ENCODE results near the gene C1S.
"Not testable (repeated sequence)": the region's sequence is repeated elsewhere in the genome, so short reads cannot be mapped to it uniquely, and the experiment has no call there.

Gene C1S

GRCh38 chr12:7047306-7047705 is 13.2 kb upstream of the C1S start:
- DNase-seq = no peak

- DNase-seq = not testable (repeated sequence)
These were observed 11.0 kb upstream of the C1S start for GRCh38 chr12:7049445-7049951.

- DNase-seq = not testable (repeated sequence)
These were observed 10.5 kb upstream of the C1S start for GRCh38 chr12:7049973-7050372.

GRCh38 chr12:7054925-7055324 is 5.6 kb upstream of the C1S start:
- DNase-seq = no peak

- DNase-seq = not testable (repeated sequence)
These were observed 4.8 kb upstream of the C1S start for GRCh38 chr12:7055736-7056135.

- no peak for DNase-seq
These were observed 2.2 kb upstream of the C1S start for GRCh38 chr12:7058163-7058845.

GRCh38 chr12:7058850-7059395 is 1.6 kb upstream of the C1S start:
- no peak for DNase-seq

GRCh38 chr12:7059780-7060179 is 738 bp upstream of the C1S start:
- DNase-seq = no peak

GRCh38 chr12:7061138-7061537 is 620 bp downstream of the C1S start:
- no peak for DNase-seq

GRCh38 chr12:7061596-7061995 is 1.1 kb downstream of the C1S start:
- no peak for DNase-seq

GRCh38 chr12:7064516-7064915 is 4.0 kb downstream of the C1S start:
- no peak for DNase-seq

GRCh38 chr12:7065073-7065623 is 4.6 kb downstream of the C1S start:
- DNase-seq = no peak

GRCh38 chr12:7066596-7066995 is 6.1 kb downstream of the C1S start:
- DNase-seq = no peak

GRCh38 chr12:7067096-7067495 is 6.6 kb downstream of the C1S start:
- DNase-seq = no peak

- no peak for DNase-seq
These were observed 7.9 kb downstream of the C1S start for GRCh38 chr12:7068240-7068993.

GRCh38 chr12:7068994-7069346 is 8.5 kb downstream of the C1S start:
- DNase-seq = no peak

- DNase-seq = no peak
These were observed 8.9 kb downstream of the C1S start for GRCh38 chr12:7069386-7069785.

- no peak for DNase-seq
These were observed 11.5 kb downstream of the C1S start for GRCh38 chr12:7072035-7072434.

GRCh38 chr12:7072554-7072953 is 12.0 kb downstream of the C1S start:
- DNase-seq = no peak

GRCh38 chr12:7073946-7074345 is 13.4 kb downstream of the C1S start:
- no peak for DNase-seq

- DNase-seq = no peak
These were observed 15.0 kb downstream of the C1S start for GRCh38 chr12:7075518-7075917.

- DNase-seq = no peak
These were observed 15.4 kb downstream of the C1S start for GRCh38 chr12:7075939-7076338.

GRCh38 chr12:7076493-7076892 is 16.0 kb downstream of the C1S start:
- DNase-seq = no peak

- no peak for DNase-seq
These were observed 17.6 kb downstream of the C1S start for GRCh38 chr12:7078163-7078562.
